IPS-20b (cell line): ENCODE measurements around the gene STPG4.
"Not testable (repeated sequence)": the region's sequence is repeated elsewhere in the genome, so short reads cannot be mapped to it uniquely, and the experiment has no call there.

Experiments
- H3K27ac ChIP-seq: one replicate; pipeline ENCODE4 v1.5.1; 2013; ENCODE audit warnings: low read length
- H3K27me3 ChIP-seq: 2 replicates; pipeline ENCODE4 v1.6.1; 2013; ENCODE audit warnings: mild to moderate bottlenecking, low read length, inconsistent platforms; ENCODE audit not compliant: insufficient read depth
- H3K36me3 ChIP-seq: 2 replicates; pipeline ENCODE4 v1.6.1; 2013; ENCODE audit warnings: low read depth, mild to moderate bottlenecking, inconsistent platforms, low read length, moderate library complexity; ENCODE audit not compliant: insufficient read depth
- H3K4me1 ChIP-seq: 2 replicates; pipeline ENCODE4 v1.6.1; 2013; ENCODE audit warnings: mild to moderate bottlenecking, control low read depth, inconsistent platforms, low read length, moderate library complexity; ENCODE audit not compliant: insufficient read depth
- H3K4me3 ChIP-seq: 2 replicates; pipeline ENCODE4 v1.5.1; 2013; ENCODE audit warnings: mild to moderate bottlenecking, low read length, inconsistent platforms
- H3K9ac ChIP-seq: 2 replicates; pipeline ENCODE4 v1.6.1; 2013; ENCODE audit warnings: low read depth, mild to moderate bottlenecking, inconsistent platforms, low read length, moderate library complexity
- H3K9me3 ChIP-seq: 2 replicates; pipeline ENCODE4 v1.6.1; 2013; ENCODE audit warnings: mild to moderate bottlenecking, low read depth, low read length, inconsistent platforms; ENCODE audit not compliant: insufficient read depth

Gene STPG4

GRCh38 chr2:47189635-47190034 is 34.5 kb upstream of the STPG4 start:
- Histone ChIP-seq H3K27ac (no peak overlapping the region), H3K4me1 (peaks cover 43% of the 10 kb centered on the region), H3K4me3 (no peak overlapping the region), H3K36me3 (no peaks in the 10 kb centered on the region), H3K9me3 (no peaks in the 10 kb centered on the region), H3K9ac (no peak overlapping the region), H3K27me3 (no peaks in the 10 kb centered on the region)

GRCh38 chr2:47187069-47187468 is 32.0 kb upstream of the STPG4 start:
- Histone ChIP-seq H3K27ac (no peak overlapping the region), H3K9ac (no peak overlapping the region), H3K27me3 (no peaks in the 10 kb centered on the region), H3K9me3 (no peaks in the 10 kb centered on the region), H3K4me3 (no peak overlapping the region), H3K4me1 (peaks cover 22% of the 10 kb centered on the region), H3K36me3 (no peaks in the 10 kb centered on the region)

GRCh38 chr2:47186351-47186750 is 31.2 kb upstream of the STPG4 start:
- Histone ChIP-seq H3K4me3 (no peak overlapping the region), H3K4me1 (peaks cover 15% of the 10 kb centered on the region), H3K9me3 (no peaks in the 10 kb centered on the region), H3K9ac (no peak overlapping the region), H3K27ac (no peak overlapping the region), H3K36me3 (no peaks in the 10 kb centered on the region), H3K27me3 (no peaks in the 10 kb centered on the region)

- not testable (repeated sequence) for H3K9ac ChIP-seq, H3K36me3 ChIP-seq, H3K4me1 ChIP-seq, H3K27ac ChIP-seq, H3K27me3 ChIP-seq, H3K9me3 ChIP-seq, H3K4me3 ChIP-seq
Observed at GRCh38 chr2:47185098-47185497, 30.0 kb upstream of the STPG4 start.

GRCh38 chr2:47181176-47181575 is 26.1 kb upstream of the STPG4 start:
- H3K27ac ChIP-seq = no peak overlapping the region
- no peak overlapping the region for H3K9ac ChIP-seq
- peaks cover 17% of the 10 kb centered on the region for H3K4me1 ChIP-seq
- no peaks in the 10 kb centered on the region for H3K9me3 ChIP-seq
- H3K36me3 ChIP-seq = no peaks in the 10 kb centered on the region
- no peak overlapping the region for H3K4me3 ChIP-seq
- no peaks in the 10 kb centered on the region for H3K27me3 ChIP-seq

- H3K27ac ChIP-seq = no peak overlapping the region
- no peak overlapping the region for H3K4me3 ChIP-seq
- H3K36me3 ChIP-seq = no peaks in the 10 kb centered on the region
Observed at GRCh38 chr2:47180531-47180930, 25.4 kb upstream of the STPG4 start.

GRCh38 chr2:47179388-47179787 is 24.3 kb upstream of the STPG4 start:
- Histone ChIP-seq H3K4me3 (no peak overlapping the region), H3K36me3 (no peaks in the 10 kb centered on the region), H3K9ac (no peak overlapping the region), H3K9me3 (no peaks in the 10 kb centered on the region), H3K27me3 (no peaks in the 10 kb centered on the region), H3K4me1 (peaks cover 21% of the 10 kb centered on the region), H3K27ac (no peak overlapping the region)

More at GRCh38 chr2:47180531-47180930, 25.4 kb upstream of the STPG4 start:
- Histone ChIP-seq H3K27me3 (no peaks in the 10 kb centered on the region), H3K9ac (no peak overlapping the region), H3K4me1 (peaks cover 17% of the 10 kb centered on the region), H3K9me3 (no peaks in the 10 kb centered on the region)

GRCh38 chr2:47178341-47178740 is 23.2 kb upstream of the STPG4 start:
- no peak overlapping the region for H3K4me3 ChIP-seq
- no peaks in the 10 kb centered on the region for H3K36me3 ChIP-seq
- no peaks in the 10 kb centered on the region for H3K27me3 ChIP-seq
- peak overlapping the region; percentile 19; the same call in 1 of the 2 replicates for H3K9ac ChIP-seq
- peaks cover 31% of the 10 kb centered on the region for H3K4me1 ChIP-seq
- H3K9me3 ChIP-seq = no peaks in the 10 kb centered on the region
- H3K27ac ChIP-seq = no peak overlapping the region

- Histone ChIP-seq H3K9me3 (no peaks in the 10 kb centered on the region), H3K9ac (peak overlapping the region; percentile 99; the same call in 1 of the 2 replicates), H3K27me3 (no peaks in the 10 kb centered on the region), H3K4me1 (peaks cover 41% of the 10 kb centered on the region), H3K27ac (peak overlapping the region; percentile 98), H3K4me3 (peak overlapping the region; percentile 96; the same call in 1 of the 2 replicates), H3K36me3 (peaks cover 5% of the 10 kb centered on the region; the same call in 1 of the 2 replicates)
Observed at GRCh38 chr2:47177043-47177565, 22.0 kb upstream of the STPG4 start.

- Histone ChIP-seq H3K27ac (peak overlapping the region; percentile 12), H3K4me3 (peak overlapping the region; percentile 95), H3K9ac (peak overlapping the region; percentile 99), H3K27me3 (no peaks in the 10 kb centered on the region), H3K4me1 (peaks cover 48% of the 10 kb centered on the region), H3K9me3 (no peaks in the 10 kb centered on the region), H3K36me3 (peaks cover 27% of the 10 kb centered on the region)
Observed at GRCh38 chr2:47174733-47175361, 19.7 kb upstream of the STPG4 start.

GRCh38 chr2:47173986-47174732 is 19.1 kb upstream of the STPG4 start:
- H3K36me3 ChIP-seq = peaks cover 34% of the 10 kb centered on the region
- H3K9me3 ChIP-seq = no peaks in the 10 kb centered on the region
- peak overlapping the region; percentile 95 for H3K4me3 ChIP-seq
- peak overlapping the region; percentile 99; the same call in 1 of the 2 replicates for H3K9ac ChIP-seq
- no peaks in the 10 kb centered on the region for H3K27me3 ChIP-seq
- peaks cover 48% of the 10 kb centered on the region for H3K4me1 ChIP-seq
- no peak overlapping the region for H3K27ac ChIP-seq
